A673 (cell line): ENCODE data around the gene TCP11. TPM values are rescaled to one million over a fixed set of nuclear protein-coding genes. Genes with fewer than 3 reads are reported as not detected.

Experiments
- BruUV-seq: library from RNA; stranded (reverse); fragments of 400-500 nt; replicated peaks from 2 replicates; lab custom pipeline; 2021; lab: Mats Ljungman, UMichigan
- CTCF ChIA-PET: fragments of 300-600 bp; sonication (Branson Sonifier 250); formaldehyde crosslinking; loops from one replicate; lab custom pipeline; 2022; ENCODE audit warnings: antibody characterized with exemption; lab: Charles Lee
- POLR2A ChIA-PET: fragments of 300-600 bp; sonication (Branson Sonifier 250); formaldehyde crosslinking; loops from one replicate; lab custom pipeline; 2022; ENCODE audit warnings: antibody characterized with exemption; ENCODE audit not compliant: low non-redundant PET; lab: Charles Lee
- DNase-seq: peaks from one replicate; pipeline ENCODE4 v3.0.0-alpha.2; 2015; ENCODE audit warnings: low spot score
- H3K27ac ChIP-seq: fragments of 200-600 bp; sonication (generic); 2 replicates; pipeline ENCODE4 v1.5.1; 2016; ENCODE audit warnings: mixed run types, low read depth, mild to moderate bottlenecking, mixed read lengths, antibody characterized with exemption, low read length; ENCODE audit not compliant: poor library complexity, severe bottlenecking
- H3K27me3 ChIP-seq: fragments of 200-600 bp; sonication (generic); replicated peaks from 2 replicates; pipeline ENCODE4 v1.6.1; 2017; ENCODE audit warnings: mixed run types, low read depth, mild to moderate bottlenecking, mixed read lengths, antibody characterized with exemption, low read length; ENCODE audit not compliant: insufficient read depth, poor library complexity
- H3K36me3 ChIP-seq: fragments of 200-600 bp; sonication (generic); 2 replicates; pipeline ENCODE4 v1.6.1; 2016; ENCODE audit warnings: mixed run types, mild to moderate bottlenecking, mixed read lengths, antibody characterized with exemption, low read length; ENCODE audit not compliant: insufficient read depth, poor library complexity, severe bottlenecking
- H3K4me1 ChIP-seq: fragments of 200-600 bp; sonication (generic); 2 replicates; pipeline ENCODE4 v1.6.1; 2017; ENCODE audit warnings: mixed run types, mild to moderate bottlenecking, mixed read lengths, antibody characterized with exemption, low read length; ENCODE audit not compliant: insufficient read depth, poor library complexity, severe bottlenecking
- H3K4me3 ChIP-seq: fragments of 200-600 bp; sonication (generic); 2 replicates; pipeline ENCODE4 v1.5.1; 2016; ENCODE audit warnings: low read depth, mixed run types, mild to moderate bottlenecking, mixed read lengths, low read length; ENCODE audit not compliant: poor library complexity, severe bottlenecking
- H3K9me3 ChIP-seq: fragments of 200-600 bp; sonication (generic); 2 replicates; pipeline ENCODE4 v1.6.1; 2016; ENCODE audit warnings: mixed run types, low read depth, mild to moderate bottlenecking, mixed read lengths, antibody characterized with exemption, low read length; ENCODE audit not compliant: poor library complexity, severe bottlenecking
- CTCF ChIP-seq: fragments of 300-800, 200-600 bp; sonication (generic); conservative IDR thresholded peaks from 2 replicates; pipeline ENCODE4 v1.5.1; 2017; ENCODE audit warnings: low read depth, mild to moderate bottlenecking, antibody characterized with exemption, low read length, moderate library complexity, mixed read lengths
- EZH2 ChIP-seq: fragments of 200-600 bp; sonication (generic); IDR thresholded peaks from 2 replicates; pipeline ENCODE4 v1.6.1; 2017; ENCODE audit warnings: borderline replicate concordance, low read depth, mild to moderate bottlenecking, mixed read lengths, antibody characterized with exemption, low read length; ENCODE audit not compliant: poor library complexity, severe bottlenecking
- intact Hi-C: fragments of 100-400 bp; cut with micrococcal nuclease; formaldehyde crosslinking; loops from one replicate; pipeline ENCODE4 v1.10.0; 2022; ENCODE audit not compliant: unreplicated experiment
- total RNA-seq: library from RNA; stranded (reverse); gene quantifications from 2 replicates; pipeline ENCODE4 v1.2.3, GENCODE V29; 2021

Gene TCP11
- total RNA-seq, 1 experiment from 2014 or later: not detected

DNA sequence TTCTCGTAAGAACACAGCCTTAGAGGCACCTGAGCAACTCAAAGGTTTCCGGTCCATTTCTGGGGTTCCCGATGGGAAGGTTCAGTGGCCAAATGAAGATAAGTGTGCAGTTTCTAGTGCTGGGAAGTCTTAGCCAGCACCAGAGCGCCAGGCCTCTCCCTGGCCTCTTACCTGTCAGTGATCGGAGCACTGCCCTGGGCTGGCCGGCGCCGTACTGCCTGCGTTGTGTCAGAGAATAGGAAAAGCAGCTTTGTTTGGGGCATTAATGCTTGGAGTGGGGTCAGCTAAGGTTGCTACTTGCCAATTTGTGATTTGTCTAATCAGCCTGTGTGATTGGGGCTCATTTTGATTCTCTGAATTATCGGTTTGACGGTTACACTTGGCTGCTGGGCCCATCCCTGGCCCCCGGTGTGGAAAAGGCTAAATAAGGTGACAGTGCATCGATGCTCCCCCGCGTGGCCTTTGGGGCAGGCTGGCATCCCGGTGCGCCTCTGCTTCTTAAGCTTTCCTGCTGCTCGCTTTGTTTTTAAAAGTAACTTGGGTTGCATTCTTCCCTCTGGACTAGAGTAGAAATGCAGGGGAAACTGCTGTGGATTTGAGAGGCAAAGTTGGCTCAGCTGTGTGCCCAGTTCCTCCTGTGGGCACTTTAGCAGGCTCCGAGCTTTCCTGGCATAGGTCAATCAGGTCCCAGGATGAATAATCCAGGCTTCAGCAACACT is 51.8 kb downstream of the TCP11 start:
- Histone ChIP-seq H3K27ac (no peak overlapping the region), H3K36me3 (no peaks in the 10 kb centered on the region), H3K27me3 (no peaks in the 10 kb centered on the region), H3K4me1 (no peaks in the 10 kb centered on the region), H3K9me3 (no peaks in the 10 kb centered on the region), H3K4me3 (no peak overlapping the region)
- ChIA-PET CTCF (no interaction called here), POLR2A (no interaction called here)
- intact Hi-C loops: no loop called here
- DNase-seq: no peak
- TSS peak; percentile 27 for BruUV-seq
- TF ChIP-seq CTCF (no peak), EZH2 (no peak)

DNA sequence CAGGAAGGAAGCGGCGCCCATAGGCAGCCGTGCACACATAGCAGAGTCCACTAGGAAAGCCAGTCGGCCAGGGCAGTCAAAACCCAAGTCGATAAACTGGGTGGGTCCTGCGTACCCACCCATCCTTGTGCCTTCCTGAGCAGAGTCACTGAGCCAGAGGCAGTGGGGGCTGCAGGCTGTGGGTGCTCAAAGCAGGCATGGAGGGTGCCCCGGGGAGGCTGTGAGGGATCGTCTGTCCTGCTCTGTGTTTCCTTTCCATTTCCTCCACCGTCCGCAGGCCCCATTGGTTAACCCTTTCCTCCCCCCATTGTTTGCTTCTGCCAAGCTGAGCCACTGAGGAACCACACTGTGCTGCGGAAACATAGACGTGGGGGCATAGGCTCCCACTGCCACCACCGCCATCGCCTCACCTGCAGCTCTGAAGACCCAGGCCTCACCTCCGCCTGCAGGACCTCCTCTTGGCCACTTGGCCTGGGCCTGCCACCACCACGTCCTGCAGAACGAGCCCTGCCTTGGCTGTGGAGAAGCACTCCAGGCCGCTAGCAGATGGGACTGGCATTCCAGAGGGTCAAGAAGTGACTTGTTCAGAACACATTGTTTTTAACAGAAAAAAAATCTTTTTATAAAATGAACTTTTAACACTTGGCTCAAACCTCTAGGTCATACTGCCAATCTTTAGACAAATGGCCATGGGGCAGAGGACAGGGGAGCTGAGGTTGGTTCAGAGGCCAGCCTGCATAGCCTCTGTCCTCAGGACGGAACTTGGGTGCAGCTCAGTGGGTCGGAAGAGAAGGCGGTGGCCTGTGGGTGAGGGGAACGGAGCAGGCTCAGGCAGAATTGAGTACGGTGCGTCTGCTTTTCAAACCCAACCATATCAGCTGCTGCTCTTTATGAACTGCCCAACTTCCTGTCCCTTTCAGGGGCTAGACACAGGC is 52.6 kb downstream of the TCP11 start:
- CTCF ChIA-PET: no interaction called here
- DNase-seq: no peak
- BruUV-seq: no TSS peak
- Histone ChIP-seq H3K36me3 (no peaks in the 10 kb centered on the region), H3K4me1 (no peaks in the 10 kb centered on the region), H3K4me3 (no peak overlapping the region), H3K27ac (no peak overlapping the region), H3K27me3 (no peaks in the 10 kb centered on the region), H3K9me3 (no peaks in the 10 kb centered on the region)
- POLR2A ChIA-PET: no interaction called here
- intact Hi-C loops: no loop called here
- TF ChIP-seq EZH2: no peak

GRCh38 chr6:35087361-35088280 is 53.5 kb downstream of the TCP11 start:
- BruUV-seq: no TSS peak

More at GRCh38 chr6:35087361-35088280, 53.5 kb downstream of the TCP11 start:
- intact Hi-C loops: no loop called here
- H3K27me3 ChIP-seq: no peaks in the 10 kb centered on the region
- TF ChIP-seq EZH2 (no peak), CTCF (no peak)
- CTCF ChIA-PET: no interaction called here
- H3K4me3 ChIP-seq: no peak overlapping the region
- POLR2A ChIA-PET: no interaction called here
- DNase-seq: no peak
- peaks cover 4% of the 10 kb centered on the region for H3K36me3 ChIP-seq
- no peaks in the 10 kb centered on the region for H3K4me1 ChIP-seq
- no peaks in the 10 kb centered on the region for H3K9me3 ChIP-seq
- H3K27ac ChIP-seq: no peak overlapping the region
